Muscle of arm (tissue), 12 donors: ENCODE data around the gene STAG3. TPM values are rescaled to one million over a fixed set of nuclear protein-coding genes. Genes with fewer than 3 reads are reported as not detected.
"Not testable (repeated sequence)": the region's sequence is repeated elsewhere in the genome, so short reads cannot be mapped to it uniquely, and the experiment has no call there.

Experiments
- DNase-seq: peaks from one replicate; pipeline ENCODE4 v3.0.0-alpha.2; 2013
- polyA plus RNA-seq, 12 donors: library from polyadenylated mRNA; unstranded; fragments of 120-200 nt; gene quantifications; one replicate each; pipeline ENCODE4 v1.2.1, GENCODE V29; 2013; ENCODE audit not compliant: insufficient read length in 12 of 12

Gene STAG3
- polyA plus RNA-seq, 12 donors = 7.3 to 36.0 (median 18.6) TPM; not detected in 1

DNA sequence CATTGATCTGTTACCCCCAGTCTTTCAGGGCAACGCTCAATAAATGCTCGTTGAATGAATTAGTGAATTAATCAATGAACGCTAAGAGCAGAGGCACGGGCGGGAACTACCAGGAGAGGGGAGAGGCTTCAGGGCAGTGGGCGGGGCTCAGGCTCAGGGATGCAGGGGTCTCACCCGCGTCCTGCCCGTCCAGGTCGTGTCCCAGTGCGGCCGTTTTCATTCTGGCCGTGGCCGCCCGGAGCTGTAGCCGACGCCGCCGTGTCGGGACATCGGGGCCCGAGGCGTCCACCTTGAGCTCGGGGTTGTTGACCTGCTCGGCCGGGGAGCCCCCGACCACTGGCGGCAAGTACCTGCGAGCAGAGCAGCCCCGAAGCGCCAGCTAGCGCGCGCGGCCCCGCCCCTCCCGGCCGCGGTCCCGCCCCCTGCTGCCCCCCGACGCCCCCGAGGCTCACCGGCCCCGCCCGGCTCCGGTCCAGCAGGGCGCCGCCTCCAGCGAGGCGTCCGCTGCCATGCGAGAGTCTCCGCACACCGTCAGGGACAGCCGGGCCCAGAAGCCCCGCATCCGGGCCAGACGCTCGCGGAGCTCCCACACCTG lies 6.5 kb upstream of the STAG3 start:
- DNase-seq = no peak

DNA sequence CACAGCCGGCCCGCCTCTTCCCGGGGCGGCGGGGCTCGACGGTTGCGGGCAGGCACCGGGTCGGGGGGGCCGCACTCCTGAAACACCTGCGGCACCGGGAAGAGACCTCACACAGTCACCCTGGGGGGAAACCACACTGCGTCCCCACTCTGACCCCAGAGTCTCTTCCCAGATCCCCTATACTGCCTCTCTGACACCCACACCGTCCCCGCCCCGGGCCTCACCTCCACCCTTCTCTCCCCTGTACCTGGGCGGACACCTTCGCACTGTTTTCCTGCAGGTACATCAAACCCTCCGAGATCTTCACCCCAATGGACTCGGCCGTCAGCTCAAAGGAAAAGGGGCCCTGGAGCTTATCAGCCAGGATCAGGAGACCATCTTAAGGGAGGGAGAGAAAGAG lies 5.9 kb upstream of the STAG3 start:
- DNase-seq = no peak

DNA sequence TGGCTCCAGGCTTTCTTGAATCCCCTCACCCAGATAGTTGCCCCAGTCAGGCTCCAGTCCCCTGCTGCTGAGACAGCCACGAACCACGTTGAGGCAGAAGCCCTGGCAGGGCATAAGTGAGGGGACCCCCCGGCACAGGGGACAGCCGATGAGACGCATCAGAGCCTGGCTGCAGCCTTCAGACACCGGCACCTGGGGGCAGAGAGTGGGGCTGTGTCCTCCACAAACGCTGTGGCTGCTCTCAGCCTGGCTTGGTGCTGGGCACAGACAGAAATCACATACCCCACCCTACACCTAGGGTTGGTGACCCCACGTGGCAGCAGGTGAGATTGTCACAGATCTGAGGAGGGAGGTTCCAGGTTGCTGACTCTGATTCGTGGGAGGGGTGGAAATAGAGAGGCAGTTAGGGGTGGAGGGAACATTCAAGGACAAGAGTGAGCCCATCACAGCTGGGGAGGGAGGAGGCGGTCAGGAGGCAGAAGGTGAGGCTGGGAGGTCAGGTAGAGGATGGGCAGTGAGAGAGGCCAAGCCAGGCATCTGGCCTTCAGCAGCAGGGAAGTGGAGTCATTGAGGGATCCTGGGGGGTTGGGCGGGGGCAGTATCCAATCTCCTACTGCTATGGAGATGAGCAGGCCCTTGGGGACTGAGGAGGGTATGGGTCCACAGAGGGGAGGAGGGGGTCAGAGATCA lies 3.8 kb upstream of the STAG3 start:
- no peak for DNase-seq

DNA sequence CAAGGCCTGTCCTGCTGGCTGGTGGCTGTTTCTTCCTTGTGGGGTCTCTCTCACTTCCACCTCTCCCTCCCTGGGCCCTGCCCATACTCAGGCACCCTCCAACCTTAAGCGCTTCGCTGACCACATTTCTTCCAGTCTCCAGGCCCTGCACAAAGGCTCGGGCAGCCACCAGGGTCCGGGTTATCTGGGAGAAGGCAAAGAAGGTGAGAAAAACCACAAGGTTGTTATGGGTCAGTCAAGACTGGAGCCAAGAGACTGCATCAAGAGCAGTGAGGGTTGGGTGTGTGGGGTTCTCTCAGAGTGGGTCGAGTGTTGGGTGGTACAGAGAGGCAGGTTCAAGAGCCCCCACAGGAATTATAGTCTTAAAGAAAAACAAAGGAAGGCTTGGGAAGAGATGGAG lies 3.1 kb upstream of the STAG3 start:
- DNase-seq = no peak

DNA sequence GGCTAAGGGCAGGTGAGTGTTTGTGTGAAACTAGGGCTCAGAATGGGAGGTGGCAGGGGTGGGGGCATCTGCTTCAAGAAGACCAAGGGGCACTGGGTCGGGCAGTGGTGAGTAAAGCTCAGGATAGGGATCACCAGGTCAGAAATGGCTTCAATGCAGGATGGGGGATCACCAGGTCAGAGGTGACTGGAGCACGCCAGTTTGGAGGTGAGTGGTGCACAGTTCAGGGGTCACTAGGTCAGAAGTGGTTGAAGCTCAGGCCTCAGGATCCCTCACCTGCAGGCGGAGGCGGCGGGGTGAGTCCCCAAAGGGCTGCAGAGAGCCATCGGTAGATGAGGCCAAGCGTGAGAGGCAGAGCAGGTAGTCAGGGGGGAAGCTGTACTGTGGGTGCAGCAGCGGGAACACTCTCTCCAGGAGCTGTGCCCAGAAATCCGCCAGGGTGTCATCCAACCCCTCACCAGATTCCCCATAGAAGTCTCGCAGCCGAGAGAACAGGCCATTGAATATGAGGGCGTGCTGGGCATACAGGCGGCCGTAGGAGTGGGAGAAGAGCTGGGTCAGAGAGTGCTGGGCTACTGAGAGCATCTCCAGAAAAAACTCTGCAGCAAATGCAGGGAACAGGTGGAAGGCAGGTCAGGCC lies 2.3 kb upstream of the STAG3 start:
- no peak for DNase-seq

DNA sequence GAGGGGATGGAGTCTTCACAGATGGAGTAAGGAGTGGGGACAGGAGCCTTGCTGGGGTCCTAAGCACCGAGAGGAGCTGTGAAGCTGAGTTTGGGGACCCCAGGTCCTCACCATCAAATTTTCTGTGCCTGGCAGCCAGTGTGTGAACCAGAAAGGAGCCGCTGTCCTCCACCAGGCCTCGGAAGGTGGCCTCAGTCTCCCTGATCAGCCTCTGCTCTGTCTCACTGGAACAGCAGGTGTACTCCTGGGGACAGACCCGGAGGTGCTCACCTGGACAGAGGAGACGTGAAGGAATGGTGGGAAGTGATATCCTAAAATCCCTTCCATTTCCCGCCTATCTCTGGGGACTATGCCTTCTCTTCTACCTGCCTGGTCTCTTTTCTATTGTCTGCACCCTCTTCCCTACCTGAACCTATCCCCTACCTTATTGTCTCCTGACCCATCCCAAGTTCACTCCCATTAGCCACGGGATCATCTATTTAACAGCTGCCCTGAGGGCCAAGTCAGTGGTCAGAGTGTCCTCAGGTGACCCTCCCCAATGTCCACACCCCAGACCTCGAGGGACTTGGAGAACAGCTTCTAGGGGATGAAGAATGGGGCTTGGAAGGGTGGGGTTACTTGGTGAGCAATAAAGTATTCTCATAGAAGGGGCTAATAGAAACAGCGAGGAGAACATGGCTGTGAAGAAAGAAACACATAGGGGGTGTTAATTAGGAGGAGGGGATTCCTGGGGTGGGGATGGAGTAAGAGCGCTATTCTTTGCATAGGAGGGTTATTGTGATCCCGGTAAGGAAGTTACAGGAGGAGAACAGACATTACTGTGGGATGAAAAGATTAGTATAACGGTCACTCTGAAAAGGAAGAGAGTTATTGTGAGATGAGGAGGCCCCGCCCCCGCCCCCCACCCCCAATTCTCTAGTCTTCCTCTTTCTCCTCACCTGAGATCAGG lies 1.3 kb upstream of the STAG3 start:
- DNase-seq = no peak

DNA sequence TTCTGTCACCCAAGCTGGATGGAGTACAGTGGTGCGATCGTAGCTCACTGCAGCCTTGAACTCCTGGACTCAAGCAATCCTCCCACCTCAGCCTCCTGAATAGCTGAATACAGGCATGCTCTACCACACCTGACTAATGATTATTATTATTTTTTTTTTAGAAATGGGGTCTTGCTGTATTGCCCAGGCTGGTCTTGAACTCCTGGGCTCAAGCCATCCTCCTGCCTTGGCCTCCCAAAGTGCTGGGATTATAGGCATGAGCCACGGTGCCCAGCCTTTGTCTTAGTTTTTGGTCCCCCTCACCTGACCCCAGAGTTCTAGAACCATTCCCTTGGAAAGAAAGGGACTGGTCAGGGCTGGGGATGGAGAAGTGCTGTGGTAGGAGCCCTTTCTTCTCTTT lies 2.4 kb downstream of the STAG3 start:
- DNase-seq = not testable (repeated sequence)

DNA sequence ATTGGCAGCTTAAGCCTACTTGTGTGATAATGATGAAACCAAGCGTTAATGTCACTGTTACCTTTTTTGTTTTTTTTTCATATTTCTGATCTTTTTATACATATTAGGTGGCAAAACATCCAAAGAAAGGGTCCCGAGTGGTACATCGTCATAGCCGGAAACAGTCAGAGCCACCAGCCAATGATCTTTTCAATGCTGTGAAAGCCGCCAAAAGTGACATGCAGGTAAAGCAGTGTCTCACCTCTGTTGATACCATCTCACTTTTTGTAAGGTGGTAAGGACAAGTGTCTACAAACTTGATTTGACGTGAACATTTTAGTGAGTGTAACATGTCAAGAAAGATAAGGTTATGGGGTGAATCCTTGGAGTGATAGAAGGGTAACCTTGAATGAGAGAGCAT lies 4.9 kb downstream of the STAG3 start:
- DNase-seq = not testable (repeated sequence)

DNA sequence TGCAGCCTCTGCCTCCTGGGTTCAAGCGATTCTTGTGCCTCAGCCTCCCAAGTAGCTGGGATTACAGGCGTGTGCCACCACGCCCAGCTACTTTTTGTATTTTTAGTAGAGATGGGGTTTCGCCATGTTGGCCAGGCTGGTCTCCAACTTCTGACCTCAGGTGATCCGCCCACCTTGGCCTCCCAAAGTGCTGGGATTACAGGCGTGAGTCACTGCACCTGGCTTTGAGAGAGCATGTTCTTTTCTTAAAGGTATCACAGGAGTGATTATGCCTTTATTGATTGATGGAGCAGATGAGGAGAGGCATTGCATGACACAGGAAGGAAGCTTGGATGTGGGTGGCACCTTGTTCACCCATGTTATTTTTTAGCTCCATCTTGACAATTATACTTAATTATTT lies 5.4 kb downstream of the STAG3 start:
- DNase-seq = not testable (repeated sequence)

DNA sequence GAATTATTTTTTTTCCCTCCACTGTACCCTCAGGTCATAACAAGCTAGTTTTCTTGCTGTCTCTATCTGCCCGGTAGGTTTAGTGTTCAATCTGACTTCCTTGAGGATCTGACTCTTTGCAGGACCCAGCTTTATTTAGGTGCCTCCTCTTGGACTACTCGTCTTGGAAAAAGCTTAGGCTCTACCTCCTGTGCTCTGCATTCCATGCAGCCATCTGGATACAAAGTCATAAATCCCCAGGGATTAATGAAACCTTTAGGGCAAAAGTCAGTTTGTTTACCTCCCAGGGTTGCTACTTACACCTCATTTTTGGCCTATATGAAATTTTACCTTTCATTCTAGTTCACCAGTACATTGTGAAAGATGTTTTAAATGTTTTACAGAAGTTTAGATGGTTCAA lies 8.0 kb downstream of the STAG3 start:
- DNase-seq = no peak

DNA sequence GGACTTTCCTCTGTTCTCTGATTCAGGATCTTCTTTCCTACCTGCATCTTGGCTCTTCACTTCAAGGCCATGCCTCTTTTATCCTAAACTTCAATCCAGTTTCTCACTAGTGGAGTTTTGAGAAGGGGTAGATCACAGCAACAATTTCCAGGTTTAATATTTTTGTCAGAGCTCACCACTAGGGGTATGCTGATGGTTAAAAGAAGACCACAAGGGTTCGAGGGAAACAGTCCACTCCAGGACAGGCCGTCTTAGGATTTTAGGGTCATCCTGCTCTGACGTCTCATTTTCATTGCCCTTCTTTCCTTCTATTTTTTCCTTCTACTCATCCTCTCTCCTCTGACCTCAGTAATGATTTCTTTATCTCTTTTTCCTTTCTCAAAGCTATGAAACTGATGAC lies 11.3 kb downstream of the STAG3 start:
- DNase-seq = no peak

DNA sequence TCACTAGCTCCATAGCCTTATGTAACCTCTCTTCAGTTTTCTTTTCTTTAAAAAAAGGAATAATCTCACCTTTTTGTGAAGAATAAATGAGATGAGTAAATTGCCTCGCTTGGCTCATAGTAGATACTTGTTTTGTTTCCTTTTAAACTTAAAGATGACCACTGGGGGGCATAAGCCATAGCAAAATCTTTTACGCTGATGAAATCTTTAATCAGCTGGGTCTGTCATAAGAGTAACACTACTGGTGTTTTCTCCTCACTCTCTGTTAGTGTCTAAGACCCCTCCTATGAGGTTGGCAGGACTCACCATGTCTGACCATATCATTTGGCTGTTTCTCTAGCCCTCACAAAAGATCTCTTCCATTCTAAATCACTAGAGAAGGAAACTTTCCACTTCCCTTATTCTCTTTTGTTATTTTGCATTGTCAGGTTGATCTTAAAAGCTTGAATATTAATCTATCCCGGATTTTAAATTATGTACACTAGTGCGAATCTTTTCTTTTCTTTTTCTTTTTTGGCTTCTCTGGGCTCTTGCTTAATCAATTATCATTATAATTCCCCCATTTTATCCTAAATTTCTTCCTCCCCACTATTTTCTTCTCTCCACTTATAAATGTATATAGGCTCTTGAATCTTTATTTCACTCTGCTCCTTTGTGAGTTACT lies 12.5 kb downstream of the STAG3 start:
- DNase-seq = peak; percentile 50

DNA sequence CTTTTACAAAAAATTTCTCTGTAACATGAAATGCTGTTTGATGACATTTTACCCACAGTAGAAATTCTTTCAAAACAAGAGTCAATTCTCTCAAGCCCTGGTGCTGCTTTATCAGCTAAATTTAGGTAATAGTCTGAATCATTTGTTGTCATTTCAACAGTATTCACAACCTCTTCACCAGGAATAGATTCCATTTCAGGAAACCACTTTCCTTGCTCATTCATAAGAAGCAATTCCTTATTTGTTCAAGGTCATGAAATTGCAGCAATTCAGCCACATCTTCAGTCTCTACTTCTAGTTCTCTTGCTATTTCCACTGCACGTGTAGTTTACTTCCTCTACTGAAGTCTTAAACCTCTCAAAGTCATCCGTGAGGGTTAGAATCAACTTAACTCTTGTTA lies 14.1 kb downstream of the STAG3 start:
- DNase-seq = no peak

DNA sequence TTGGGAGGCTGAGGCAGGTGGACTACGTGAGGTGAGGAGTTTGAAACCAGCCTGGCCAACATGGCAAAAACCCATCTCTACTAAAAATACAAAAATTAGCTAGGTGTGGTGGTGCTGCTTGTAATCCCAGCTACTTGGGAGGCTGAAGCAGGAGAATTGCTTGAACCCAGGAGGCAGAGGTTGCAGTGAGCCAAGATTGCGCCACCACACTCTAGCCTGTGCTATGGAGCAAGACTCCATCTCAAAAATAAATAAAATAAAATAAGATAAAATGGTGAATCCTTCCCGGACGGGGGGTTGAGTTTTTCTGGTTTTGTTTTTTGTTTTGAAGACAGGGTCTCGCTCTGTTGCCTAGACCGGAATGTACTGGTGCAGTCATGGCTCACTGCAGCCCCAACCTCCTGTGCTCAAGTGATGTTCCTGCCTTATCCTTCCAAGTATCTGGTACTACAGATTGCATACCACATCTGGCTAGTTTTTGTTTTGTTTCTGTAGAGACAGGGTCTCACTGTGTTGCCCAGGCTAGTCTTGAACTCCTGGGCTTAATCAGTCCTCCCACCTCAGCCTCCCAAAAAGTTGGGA lies 14.7 kb downstream of the STAG3 start:
- not testable (repeated sequence) for DNase-seq

DNA sequence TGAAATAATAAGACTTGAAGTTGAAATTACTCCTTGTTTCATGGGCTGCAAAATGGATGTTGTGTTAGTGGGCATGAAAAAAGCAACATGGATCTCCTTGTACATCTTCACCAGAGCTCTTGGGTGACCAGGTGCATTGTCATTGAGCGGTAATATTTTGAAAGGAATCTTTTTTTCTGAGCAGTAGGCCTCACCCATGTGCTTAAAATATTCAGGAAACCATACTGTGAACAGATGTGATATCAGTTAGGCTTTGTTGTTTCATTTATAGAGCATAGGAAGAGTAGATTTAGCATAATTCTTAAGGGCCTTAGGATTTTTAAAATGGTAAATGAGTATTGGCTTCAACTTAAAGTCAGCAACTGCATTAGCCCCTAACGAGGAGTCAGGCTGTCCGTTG lies 15.3 kb downstream of the STAG3 start:
- no peak for DNase-seq

DNA sequence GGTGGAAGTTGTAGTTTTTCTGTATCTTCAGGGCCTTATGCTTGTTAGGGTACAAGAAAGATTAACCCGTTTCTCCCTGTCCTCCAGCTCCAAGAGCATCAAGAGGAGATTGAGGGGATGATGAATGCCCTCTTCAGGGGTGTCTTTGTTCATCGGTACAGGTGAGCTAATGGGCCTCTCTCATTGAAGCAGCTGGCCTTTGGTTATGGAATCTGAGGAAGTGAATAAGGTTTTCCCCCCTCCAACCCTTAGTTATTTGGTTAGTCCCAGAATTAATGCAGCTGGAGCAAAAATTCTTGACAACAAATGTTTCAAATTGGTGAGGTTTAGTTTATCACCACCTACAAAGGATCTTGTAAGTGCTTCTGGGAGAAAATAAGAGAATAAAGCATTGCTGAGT lies 17.5 kb downstream of the STAG3 start:
- DNase-seq = no peak

DNA sequence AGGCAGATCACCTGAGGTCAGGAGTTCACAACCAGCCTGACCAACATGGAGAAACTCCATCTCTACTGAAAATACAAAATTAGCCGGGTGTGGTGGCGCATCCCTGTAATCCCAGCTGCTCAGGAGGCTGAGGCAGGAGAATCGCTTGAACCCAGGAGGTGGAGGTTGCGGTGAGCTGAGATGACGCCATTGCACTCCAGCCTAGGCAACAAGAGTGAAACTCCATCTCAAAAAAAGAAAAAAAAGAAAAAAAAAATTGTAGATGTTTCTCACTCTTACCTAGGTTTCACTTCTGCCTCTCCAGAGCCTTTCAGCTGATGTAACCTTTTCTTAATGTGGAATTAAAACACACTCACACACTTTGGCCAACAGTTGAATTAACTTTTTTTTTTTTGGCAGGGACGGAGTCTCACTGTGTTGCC lies 18.2 kb downstream of the STAG3 start:
- DNase-seq = not testable (repeated sequence)

DNA sequence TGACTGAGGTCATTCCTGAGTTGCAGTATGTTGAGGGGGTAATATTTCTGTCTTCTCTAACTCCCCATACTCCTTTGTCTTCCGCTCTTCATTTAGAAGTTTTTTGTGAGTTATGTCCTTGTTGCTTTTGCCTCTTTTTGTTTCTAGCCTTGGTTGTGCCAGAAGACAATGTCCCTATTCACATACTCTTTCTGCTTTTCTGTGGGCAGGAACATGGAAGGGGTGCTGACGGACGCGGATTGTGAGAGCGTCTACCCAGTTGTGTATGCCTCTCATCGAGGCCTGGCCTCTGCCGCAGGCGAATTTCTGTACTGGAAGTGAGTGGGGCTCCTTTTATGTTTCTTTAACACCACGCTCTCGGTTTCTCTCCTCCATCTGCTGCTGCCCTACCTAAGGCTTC lies 20.5 kb downstream of the STAG3 start:
- no peak for DNase-seq

DNA sequence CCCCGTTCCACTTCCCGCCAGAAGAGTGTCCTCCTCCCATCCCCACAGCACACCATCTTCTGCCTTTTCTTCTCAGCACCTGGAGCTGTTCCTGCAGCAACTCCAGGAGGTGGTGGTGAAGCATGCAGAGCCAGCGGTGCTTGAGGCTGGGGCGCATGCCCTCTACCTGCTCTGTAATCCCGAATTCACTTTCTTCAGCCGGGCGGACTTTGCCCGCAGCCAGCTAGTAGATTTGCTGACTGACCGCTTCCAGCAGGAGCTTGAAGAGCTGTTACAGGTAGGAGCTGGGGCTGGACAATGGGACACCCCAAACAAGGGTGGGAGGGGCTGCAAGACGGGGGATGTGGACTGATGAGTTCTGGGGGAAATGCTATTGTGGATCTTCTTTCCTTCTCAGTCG lies 23.0 kb downstream of the STAG3 start:
- DNase-seq = no peak

DNA sequence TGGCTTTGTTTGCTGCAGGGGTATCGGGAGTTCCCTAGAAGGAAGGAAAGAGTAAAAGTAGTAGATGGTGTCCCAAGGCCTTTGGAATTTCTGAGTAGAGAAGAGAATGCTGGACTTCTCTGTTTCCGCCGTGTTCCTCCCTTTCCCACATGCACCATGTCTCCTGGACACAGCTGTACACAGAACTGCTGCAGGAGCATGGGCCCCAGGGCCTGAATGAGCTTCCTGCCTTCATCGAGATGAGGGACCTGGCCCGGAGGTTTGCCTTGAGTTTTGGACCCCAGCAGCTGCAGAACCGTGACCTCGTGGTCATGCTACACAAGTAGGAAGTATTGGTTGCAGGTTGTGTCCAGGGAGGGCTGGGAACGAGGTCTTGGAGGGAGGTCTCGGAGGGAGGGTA lies 26.7 kb downstream of the STAG3 start:
- no peak for DNase-seq

DNA sequence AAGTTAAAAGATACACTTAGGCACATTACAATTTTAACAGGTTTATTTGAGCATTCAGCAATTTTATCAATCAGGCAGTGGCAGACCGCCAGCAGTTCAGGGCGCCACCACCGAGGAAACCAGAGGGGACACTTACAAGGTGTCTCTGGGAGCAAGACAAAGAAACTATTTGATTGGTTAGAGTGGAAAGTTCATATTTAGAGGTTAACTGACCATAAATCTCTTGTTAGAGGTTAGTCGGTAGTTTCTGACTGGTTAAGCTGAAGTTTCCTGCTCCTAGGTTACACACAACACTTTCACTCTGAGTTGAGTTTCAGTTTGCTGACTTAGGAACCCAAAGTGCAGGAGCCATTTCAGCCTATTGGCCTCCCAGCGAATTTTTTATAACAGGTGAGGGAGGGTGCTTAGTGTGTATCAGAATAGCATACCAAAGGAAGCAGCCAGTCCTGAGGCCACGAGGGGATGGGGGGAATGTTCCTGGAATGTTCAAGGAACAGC lies 31.2 kb downstream of the STAG3 start:
- DNase-seq = no peak
